Pons (tissue), 1 donor: ENCODE measurements around the gene AGT.
"Not testable (repeated sequence)": the region's sequence is repeated elsewhere in the genome, so short reads cannot be mapped to it uniquely, and the experiment has no call there.

Experiments used
- DNase-seq: peaks from one replicate; pipeline ENCODE4 v3.0.0-alpha.2; 2016; ENCODE audit warnings: low spot score

The AGT gene

GRCh38 chr1:230744382-230744781 is 30.5 kb upstream of the AGT start:
- no peak for DNase-seq

GRCh38 chr1:230743899-230744298 is 30.0 kb upstream of the AGT start:
- no peak for DNase-seq

GRCh38 chr1:230739564-230740290 is 25.8 kb upstream of the AGT start:
- DNase-seq = no peak

GRCh38 chr1:230737622-230738262 is 23.8 kb upstream of the AGT start:
- no peak for DNase-seq

GRCh38 chr1:230735447-230735846 is 21.5 kb upstream of the AGT start:
- no peak for DNase-seq

- no peak for DNase-seq
These were observed 17.1 kb upstream of the AGT start for GRCh38 chr1:230730977-230731376.

- DNase-seq = peak; percentile 40
These were observed 14.9 kb upstream of the AGT start for GRCh38 chr1:230728710-230729392.

- no peak for DNase-seq
These were observed 11.5 kb upstream of the AGT start for GRCh38 chr1:230725256-230726012.

- DNase-seq = not testable (repeated sequence)
These were observed 8.1 kb upstream of the AGT start for GRCh38 chr1:230721849-230722522.

GRCh38 chr1:230717251-230717650 is 3.3 kb upstream of the AGT start:
- DNase-seq = no peak

- not testable (repeated sequence) for DNase-seq
These were observed 2.5 kb upstream of the AGT start for GRCh38 chr1:230716453-230716852.

- no peak for DNase-seq
These were observed 1.6 kb upstream of the AGT start for GRCh38 chr1:230715510-230715909.

- DNase-seq = no peak
These were observed 391 bp downstream of the AGT start for GRCh38 chr1:230713547-230713914.

GRCh38 chr1:230713138-230713537 is 784 bp downstream of the AGT start:
- no peak for DNase-seq

- DNase-seq = no peak
These were observed 1.4 kb downstream of the AGT start for GRCh38 chr1:230712470-230712942.

- no peak for DNase-seq
These were observed 2.7 kb downstream of the AGT start for GRCh38 chr1:230711245-230711644.

GRCh38 chr1:230710543-230710904 is 3.4 kb downstream of the AGT start:
- DNase-seq = no peak

- no peak for DNase-seq
These were observed 4.0 kb downstream of the AGT start for GRCh38 chr1:230709619-230710542.

GRCh38 chr1:230708631-230709580 is 5.0 kb downstream of the AGT start:
- no peak for DNase-seq
